HG03432 (cell line): ENCODE results near the gene DYSF.

Experiments
- ATAC-seq: cut with Tn5 transposase; IDR thresholded peaks from one replicate; pipeline ENCODE4 v1.9.1; 2021; ENCODE audit warnings: mild to moderate bottlenecking, moderate library complexity; ENCODE audit not compliant: unreplicated experiment

The DYSF gene

GRCh38 chr2:71455741-71456569 is 2.6 kb downstream of the DYSF start:
- no peak for ATAC-seq

- no peak for ATAC-seq
Observed at GRCh38 chr2:71456617-71457016, 3.3 kb downstream of the DYSF start.

GRCh38 chr2:71457123-71457915 is 4.0 kb downstream of the DYSF start:
- no peak for ATAC-seq

GRCh38 chr2:71457923-71458322 is 4.6 kb downstream of the DYSF start:
- ATAC-seq, result no peak

- ATAC-seq, result no peak
Observed at GRCh38 chr2:71458413-71459083, 5.2 kb downstream of the DYSF start.

- no peak for ATAC-seq
Observed at GRCh38 chr2:71459084-71459431, 5.7 kb downstream of the DYSF start.

- no peak for ATAC-seq
Observed at GRCh38 chr2:71460056-71460455, 6.7 kb downstream of the DYSF start.

- no peak for ATAC-seq
Observed at GRCh38 chr2:71460595-71461303, 7.4 kb downstream of the DYSF start.

- no peak for ATAC-seq
Observed at GRCh38 chr2:71461304-71461671, 7.9 kb downstream of the DYSF start.

GRCh38 chr2:71462056-71462605 is 8.8 kb downstream of the DYSF start:
- no peak for ATAC-seq

GRCh38 chr2:71462641-71463341 is 9.4 kb downstream of the DYSF start:
- no peak for ATAC-seq

GRCh38 chr2:71463342-71463654 is 9.9 kb downstream of the DYSF start:
- ATAC-seq, result no peak

GRCh38 chr2:71464389-71464788 is 11.0 kb downstream of the DYSF start:
- ATAC-seq, result no peak

GRCh38 chr2:71465356-71465755 is 12.0 kb downstream of the DYSF start:
- no peak for ATAC-seq

- no peak for ATAC-seq
Observed at GRCh38 chr2:71465961-71466300, 12.6 kb downstream of the DYSF start.

- ATAC-seq, result no peak
Observed at GRCh38 chr2:71466301-71467179, 13.2 kb downstream of the DYSF start.

- ATAC-seq, result no peak
Observed at GRCh38 chr2:71467180-71467815, 13.9 kb downstream of the DYSF start.

- no peak for ATAC-seq
Observed at GRCh38 chr2:71468279-71469015, 15.1 kb downstream of the DYSF start.
